Stomach (tissue), 4 donors: ENCODE measurements around the gene IL1B.

Source experiments
- EP300 ChIP-seq: sonication (generic); formaldehyde crosslinking; IDR thresholded peaks from one replicate; pipeline ENCODE4 v1.6.1; 2017; ENCODE audit warnings: antibody characterized with exemption
- TF ChIP-seq, protein P1 (sequence below), 7 experiments: fragments of 450-650 bp in 4 of 7; fragments of 200-600 bp in 3 of 7; sonication (generic) in 3 of 7; IDR thresholded peaks; one replicate each; pipeline ENCODE4 v1.5.1; 2016 to 2019; ENCODE audit warnings: antibody characterized with exemption in 7 of 7, control low read depth in 2 of 7, mild to moderate bottlenecking in 1 of 7

- TF ChIP-seq, protein P1, sequence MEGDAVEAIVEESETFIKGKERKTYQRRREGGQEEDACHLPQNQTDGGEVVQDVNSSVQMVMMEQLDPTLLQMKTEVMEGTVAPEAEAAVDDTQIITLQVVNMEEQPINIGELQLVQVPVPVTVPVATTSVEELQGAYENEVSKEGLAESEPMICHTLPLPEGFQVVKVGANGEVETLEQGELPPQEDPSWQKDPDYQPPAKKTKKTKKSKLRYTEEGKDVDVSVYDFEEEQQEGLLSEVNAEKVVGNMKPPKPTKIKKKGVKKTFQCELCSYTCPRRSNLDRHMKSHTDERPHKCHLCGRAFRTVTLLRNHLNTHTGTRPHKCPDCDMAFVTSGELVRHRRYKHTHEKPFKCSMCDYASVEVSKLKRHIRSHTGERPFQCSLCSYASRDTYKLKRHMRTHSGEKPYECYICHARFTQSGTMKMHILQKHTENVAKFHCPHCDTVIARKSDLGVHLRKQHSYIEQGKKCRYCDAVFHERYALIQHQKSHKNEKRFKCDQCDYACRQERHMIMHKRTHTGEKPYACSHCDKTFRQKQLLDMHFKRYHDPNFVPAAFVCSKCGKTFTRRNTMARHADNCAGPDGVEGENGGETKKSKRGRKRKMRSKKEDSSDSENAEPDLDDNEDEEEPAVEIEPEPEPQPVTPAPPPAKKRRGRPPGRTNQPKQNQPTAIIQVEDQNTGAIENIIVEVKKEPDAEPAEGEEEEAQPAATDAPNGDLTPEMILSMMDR (IDR thresholded peaks at IDR 0.05): no peak
- TF ChIP-seq EP300: no peak
Measured at GRCh38 chr2:112834396-112835037, 2.1 kb downstream of the IL1B start.
